Activated naive CD8-positive, alpha-beta T cell treated with anti-CD3 and anti-CD28 coated beads, Interleukin-2, amount 10 ng/mL, durations not matched to agents 7 days and 5 days (primary cell): ENCODE measurements around the gene TMED3. TPM values are rescaled to one million over a fixed set of nuclear protein-coding genes. Genes with fewer than 3 reads are reported as not detected.

Experiments
- ATAC-seq: fragments of 150-1000 bp; cut with Tn5 transposase; one replicate; pipeline ENCODE4 v1.10.0; 2021; ENCODE audit warnings: low read depth, moderate library complexity
- POLR2A ChIA-PET: fragments of 350-600 bp; sonication (Branson Sonifier 250); formaldehyde crosslinking; loops from one replicate; lab custom pipeline; 2021; ENCODE audit warnings: antibody characterized with exemption; lab: Charles Lee
- DNase-seq: peaks from one replicate; pipeline ENCODE4 v3.0.0; 2021
- H3K27ac Mint-ChIP-seq: one replicate; pipeline ENCODE4 v1.8.0; 2022; ENCODE audit warnings: mild to moderate bottlenecking, mixed read lengths
- H3K27me3 Mint-ChIP-seq: one replicate; pipeline ENCODE4 v1.8.0; 2022; ENCODE audit warnings: mild to moderate bottlenecking, moderate library complexity, mixed read lengths
- H3K36me3 Mint-ChIP-seq: one replicate; pipeline ENCODE4 v1.8.0; 2021; ENCODE audit warnings: mild to moderate bottlenecking, mixed read lengths
- H3K4me1 Mint-ChIP-seq: one replicate; pipeline ENCODE4 v1.8.0; 2021; ENCODE audit warnings: mixed read lengths
- H3K4me3 Mint-ChIP-seq: one replicate; pipeline ENCODE4 v1.8.0; 2022; ENCODE audit warnings: mild to moderate bottlenecking, moderate library complexity, mixed read lengths
- H3K9me3 Mint-ChIP-seq: one replicate; pipeline ENCODE4 v1.8.0; 2021; ENCODE audit warnings: mixed read lengths
- total RNA-seq, 2 experiments: library from RNA; stranded (reverse); gene quantifications; one replicate each; pipeline ENCODE4 v1.2.3, GENCODE V29; 2021

TMED3 gene
- total RNA-seq, 2 experiments from 2014 or later = 31.8 to 34.2 TPM

DNA sequence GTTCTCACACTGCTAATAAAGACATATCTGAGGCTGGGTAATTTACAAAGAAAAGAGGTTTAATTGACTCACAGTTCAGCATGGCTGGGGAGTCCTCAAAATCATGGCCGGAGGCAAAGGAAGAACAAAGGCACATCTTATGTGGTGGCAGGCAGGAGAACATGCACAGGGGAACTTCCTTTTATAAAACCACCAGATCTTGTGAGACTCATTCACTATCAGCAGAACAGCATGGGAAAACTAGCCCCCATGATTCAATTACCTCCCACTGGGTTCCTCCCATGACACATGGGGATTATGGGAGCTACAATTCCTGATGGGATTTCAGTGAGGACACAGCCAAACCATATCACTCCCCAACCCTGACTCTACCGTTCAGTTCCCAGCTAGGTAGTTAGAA, 61.5 kb downstream of the TMED3 start:
- no peak overlapping the region for H3K27ac Mint-ChIP-seq
- H3K36me3 Mint-ChIP-seq = no peaks in the 10 kb centered on the region
- H3K4me3 Mint-ChIP-seq = no peak overlapping the region
- H3K27me3 Mint-ChIP-seq = no peaks in the 10 kb centered on the region
- POLR2A ChIA-PET = no interaction called here
- no peaks in the 10 kb centered on the region for H3K9me3 Mint-ChIP-seq
- DNase-seq (no peak), ATAC-seq (no peak)
- H3K4me1 Mint-ChIP-seq = peaks cover 4% of the 10 kb centered on the region

Other genes with a start within 250 kb of the TMED3 start
- gene RASGRF1, start 220.3 kb upstream of the TMED3 start, total RNA-seq = not detected
- not detected for gene ANKRD34C, start 28.4 kb upstream of the TMED3 start, total RNA-seq
- gene MINAR1, start 121.2 kb downstream of the TMED3 start, total RNA-seq = under 1 TPM; 0.44 to 0.57 TPM